GM12878 (cell line): ENCODE measurements around the gene ARID5B.

Source experiments
- BRCA1 ChIP-seq: IDR thresholded peaks from 2 replicates; pipeline ENCODE4 v1.6.1; 2011; ENCODE audit warnings: low read depth, low read length, improper control_type of control experiment
- CTCF ChIP-seq, 3 experiments: IDR thresholded peaks in 2 of 3; conservative IDR thresholded peaks in 1 of 3; 2 replicates each; pipeline ENCODE4 v1.5.1; 2011; ENCODE audit warnings: low read depth in 3 of 3, low read length in 3 of 3, mild to moderate bottlenecking in 3 of 3, control low read depth in 2 of 3, moderate library complexity in 2 of 3, inconsistent platforms in 1 of 3, mixed read lengths in 1 of 3; ENCODE audit not compliant: control insufficient read depth in 2 of 3, insufficient read depth in 1 of 3; ENCODE audit errors: extremely low read depth in 1 of 3
- ESRRA ChIP-seq: IDR thresholded peaks from 2 replicates; pipeline ENCODE4 v1.6.1; 2012; ENCODE audit warnings: mild to moderate bottlenecking, low read length, improper control_type of control experiment
- GABPA ChIP-seq: IDR thresholded peaks from 2 replicates; pipeline ENCODE4 v1.6.1; 2014; ENCODE audit warnings: antibody characterized with exemption, low read depth, mild to moderate bottlenecking, inconsistent platforms
- HSF1 ChIP-seq: fragments of 150-350 bp; IDR thresholded peaks from 2 replicates; pipeline ENCODE4 v1.6.1; 2014; ENCODE audit warnings: mild to moderate bottlenecking, low read depth, low read length
- POLR2A ChIP-seq: IDR thresholded peaks from 2 replicates; pipeline ENCODE4 v1.6.1; 2011; ENCODE audit warnings: low read depth, mild to moderate bottlenecking, low read length
- POLR2AphosphoS2 ChIP-seq: IDR thresholded peaks from 2 replicates; pipeline ENCODE4 v1.6.1; 2011; ENCODE audit warnings: low read depth, mild to moderate bottlenecking, low read length, improper control_type of control experiment, moderate library complexity
- POLR2AphosphoS5 ChIP-seq: IDR thresholded peaks from 2 replicates; pipeline ENCODE4 v1.6.1; 2011; ENCODE audit warnings: mild to moderate bottlenecking, low read length, inconsistent platforms
- RAD21 ChIP-seq: IDR thresholded peaks from 2 replicates; pipeline ENCODE4 v1.6.1; 2011; ENCODE audit warnings: mild to moderate bottlenecking, low read depth, low read length, moderate library complexity; ENCODE audit not compliant: insufficient read depth
- SIX5 ChIP-seq: IDR thresholded peaks from 2 replicates; pipeline ENCODE4 v1.6.1; 2011; ENCODE audit warnings: mild to moderate bottlenecking, low read depth, low read length, moderate library complexity; ENCODE audit not compliant: severe bottlenecking
- TAF1 ChIP-seq: IDR thresholded peaks from 2 replicates; pipeline ENCODE4 v1.6.1; 2011; ENCODE audit warnings: mild to moderate bottlenecking, low read depth, low read length, borderline replicate concordance
- USF2 ChIP-seq: IDR thresholded peaks from 2 replicates; pipeline ENCODE4 v1.6.1; 2011; ENCODE audit warnings: low read depth, low read length, improper control_type of control experiment, borderline replicate concordance
- TF ChIP-seq, protein P1 (sequence below): IDR thresholded peaks from 2 replicates; pipeline ENCODE4 v1.6.1; 2012; ENCODE audit warnings: low read depth, low read length, improper control_type of control experiment
- TF ChIP-seq, protein P2 (sequence below): IDR thresholded peaks from 2 replicates; pipeline ENCODE4 v1.6.1; 2012; ENCODE audit warnings: mild to moderate bottlenecking, low read depth, low read length

- no peak for TF ChIP-seq POLR2AphosphoS2
- no peak for TF ChIP-seq SIX5
- TF ChIP-seq POLR2AphosphoS5 = no peak
- no peak for TF ChIP-seq TAF1
- TF ChIP-seq, protein P1, sequence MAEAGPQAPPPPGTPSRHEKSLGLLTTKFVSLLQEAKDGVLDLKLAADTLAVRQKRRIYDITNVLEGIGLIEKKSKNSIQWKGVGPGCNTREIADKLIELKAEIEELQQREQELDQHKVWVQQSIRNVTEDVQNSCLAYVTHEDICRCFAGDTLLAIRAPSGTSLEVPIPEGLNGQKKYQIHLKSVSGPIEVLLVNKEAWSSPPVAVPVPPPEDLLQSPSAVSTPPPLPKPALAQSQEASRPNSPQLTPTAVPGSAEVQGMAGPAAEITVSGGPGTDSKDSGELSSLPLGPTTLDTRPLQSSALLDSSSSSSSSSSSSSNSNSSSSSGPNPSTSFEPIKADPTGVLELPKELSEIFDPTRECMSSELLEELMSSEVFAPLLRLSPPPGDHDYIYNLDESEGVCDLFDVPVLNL = no peak
- no peak for TF ChIP-seq USF2
- no peak for TF ChIP-seq ESRRA
- TF ChIP-seq BRCA1 = no peak
- TF ChIP-seq GABPA = no peak
- TF ChIP-seq, protein P2, sequence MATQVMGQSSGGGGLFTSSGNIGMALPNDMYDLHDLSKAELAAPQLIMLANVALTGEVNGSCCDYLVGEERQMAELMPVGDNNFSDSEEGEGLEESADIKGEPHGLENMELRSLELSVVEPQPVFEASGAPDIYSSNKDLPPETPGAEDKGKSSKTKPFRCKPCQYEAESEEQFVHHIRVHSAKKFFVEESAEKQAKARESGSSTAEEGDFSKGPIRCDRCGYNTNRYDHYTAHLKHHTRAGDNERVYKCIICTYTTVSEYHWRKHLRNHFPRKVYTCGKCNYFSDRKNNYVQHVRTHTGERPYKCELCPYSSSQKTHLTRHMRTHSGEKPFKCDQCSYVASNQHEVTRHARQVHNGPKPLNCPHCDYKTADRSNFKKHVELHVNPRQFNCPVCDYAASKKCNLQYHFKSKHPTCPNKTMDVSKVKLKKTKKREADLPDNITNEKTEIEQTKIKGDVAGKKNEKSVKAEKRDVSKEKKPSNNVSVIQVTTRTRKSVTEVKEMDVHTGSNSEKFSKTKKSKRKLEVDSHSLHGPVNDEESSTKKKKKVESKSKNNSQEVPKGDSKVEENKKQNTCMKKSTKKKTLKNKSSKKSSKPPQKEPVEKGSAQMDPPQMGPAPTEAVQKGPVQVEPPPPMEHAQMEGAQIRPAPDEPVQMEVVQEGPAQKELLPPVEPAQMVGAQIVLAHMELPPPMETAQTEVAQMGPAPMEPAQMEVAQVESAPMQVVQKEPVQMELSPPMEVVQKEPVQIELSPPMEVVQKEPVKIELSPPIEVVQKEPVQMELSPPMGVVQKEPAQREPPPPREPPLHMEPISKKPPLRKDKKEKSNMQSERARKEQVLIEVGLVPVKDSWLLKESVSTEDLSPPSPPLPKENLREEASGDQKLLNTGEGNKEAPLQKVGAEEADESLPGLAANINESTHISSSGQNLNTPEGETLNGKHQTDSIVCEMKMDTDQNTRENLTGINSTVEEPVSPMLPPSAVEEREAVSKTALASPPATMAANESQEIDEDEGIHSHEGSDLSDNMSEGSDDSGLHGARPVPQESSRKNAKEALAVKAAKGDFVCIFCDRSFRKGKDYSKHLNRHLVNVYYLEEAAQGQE = no peak
- TF ChIP-seq HSF1 = no peak
- no peak for TF ChIP-seq RAD21
- TF ChIP-seq CTCF (IDR thresholded peaks at IDR 0.05 in 2 of 3, conservative IDR thresholded peaks at IDR 0.05 in 1 of 3; ENCODE audit: control insufficient read depth in 2 of 3, extremely low read depth in 1 of 3, insufficient read depth in 1 of 3, low read depth in 3 of 3, low read length in 3 of 3) = no peak
- no peak for TF ChIP-seq POLR2A
These were observed 74.0 kb downstream of the ARID5B start for GRCh38 chr10:61975391-61975932.
